Stimulated activated CD4-positive, alpha-beta T cell treated with anti-CD3 and anti-CD28 coated beads, Interleukin-12 subunit alpha, Interleukin-12 subunit beta, amount 100 ng/mL, for 4 hours (primary cell): Measurements from ENCODE around the gene PTP4A2.

Experiments used
- DNase-seq: peaks from one replicate; pipeline ENCODE4 v3.0.0-alpha.2; 2020

PTP4A2 gene

DNA sequence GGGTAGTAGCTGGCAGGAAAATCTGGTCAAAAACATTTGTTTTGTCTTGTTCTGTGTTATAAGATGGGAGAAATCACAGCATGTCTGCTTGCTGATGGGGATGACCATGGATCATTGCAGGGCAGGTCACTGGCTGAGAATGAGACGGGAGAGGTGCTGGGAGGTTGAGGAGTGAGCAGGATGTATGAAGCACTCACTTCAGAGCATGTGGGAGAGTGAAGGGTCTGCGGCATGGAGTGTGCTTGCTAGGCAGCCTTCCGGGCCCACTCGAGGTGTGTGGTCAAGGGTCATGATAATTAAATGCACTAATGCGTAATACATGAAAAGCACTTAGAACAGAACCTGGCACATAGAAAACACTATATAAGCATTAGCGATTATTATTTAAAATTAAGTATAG is 80.3 kb downstream of the PTP4A2 start:
- no peak for DNase-seq
